Left ventricle myocardium inferior (tissue), 1 donor: Measurements from ENCODE around the gene KIRREL3. TPM values are rescaled to one million over a fixed set of nuclear protein-coding genes. Genes with fewer than 3 reads are reported as not detected.

Experiments used
- DNase-seq: peaks from one replicate; pipeline ENCODE4 v3.0.0-alpha.2; 2020
- H3K27ac ChIP-seq: fragments of 200-600 bp; replicated peaks from 2 replicates; pipeline ENCODE4 v1.8.0; 2021
- H3K27me3 ChIP-seq: fragments of 200-600 bp; 2 replicates; pipeline ENCODE4 v1.8.0; 2021; ENCODE audit warnings: low read depth
- H3K36me3 ChIP-seq: fragments of 200-600 bp; 2 replicates; pipeline ENCODE4 v1.8.0; 2021
- H3K4me1 ChIP-seq: fragments of 200-600 bp; 2 replicates; pipeline ENCODE4 v1.8.0; 2021
- H3K4me3 ChIP-seq: fragments of 200-600 bp; 2 replicates; pipeline ENCODE4 v1.8.0; 2021; ENCODE audit warnings: mild to moderate bottlenecking, moderate library complexity
- H3K9me3 ChIP-seq: fragments of 200-600 bp; replicated peaks from 2 replicates; pipeline ENCODE4 v1.8.0; 2021
- intact Hi-C: fragments of 100-400 bp; cut with micrococcal nuclease; formaldehyde crosslinking; loops from one replicate; pipeline ENCODE4 v1.11.0; 2022
- total RNA-seq: library from RNA; stranded (reverse); fragmentation: NEBNext Ultra II Directional; extraction: Animal tissue kit (Norgen Biotek cat#: 25700); gene quantifications from one replicate; pipeline ENCODE4 v1.2.1, GENCODE V29; 2021
- TF ChIP-seq, protein P1 (sequence below): fragments of 200-600 bp; IDR thresholded peaks from 2 replicates; pipeline ENCODE4 v1.8.0; 2021; ENCODE audit warnings: antibody characterized with exemption, mild to moderate bottlenecking, borderline replicate concordance
- donor health status: DM: no; HTN: yes; CAD: no; lungs with severe emphysema.

KIRREL3 gene
- total RNA-seq, 1 donor from 2014 or later = 0.74 TPM

DNA sequence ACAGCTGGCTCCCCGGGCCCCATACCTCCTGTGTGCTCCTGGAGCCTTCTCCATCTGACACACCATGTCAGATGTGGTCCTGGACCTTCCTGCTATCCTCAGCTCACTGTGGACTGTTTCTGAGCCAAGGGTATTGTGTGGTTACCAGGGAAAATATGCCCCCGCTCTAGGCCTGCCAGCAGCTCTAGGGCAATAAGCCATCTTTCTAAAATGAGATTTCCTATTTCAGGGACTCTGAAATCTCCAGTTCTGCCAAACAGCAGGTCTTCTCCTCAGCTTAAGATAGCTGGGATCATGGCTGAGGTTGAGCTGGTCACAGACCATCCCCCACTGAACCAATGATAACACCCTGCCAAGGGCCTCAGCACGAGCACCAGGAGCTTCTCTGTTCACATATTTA, 417.5 kb downstream of the KIRREL3 start:
- intact Hi-C loops = no loop called here

DNA sequence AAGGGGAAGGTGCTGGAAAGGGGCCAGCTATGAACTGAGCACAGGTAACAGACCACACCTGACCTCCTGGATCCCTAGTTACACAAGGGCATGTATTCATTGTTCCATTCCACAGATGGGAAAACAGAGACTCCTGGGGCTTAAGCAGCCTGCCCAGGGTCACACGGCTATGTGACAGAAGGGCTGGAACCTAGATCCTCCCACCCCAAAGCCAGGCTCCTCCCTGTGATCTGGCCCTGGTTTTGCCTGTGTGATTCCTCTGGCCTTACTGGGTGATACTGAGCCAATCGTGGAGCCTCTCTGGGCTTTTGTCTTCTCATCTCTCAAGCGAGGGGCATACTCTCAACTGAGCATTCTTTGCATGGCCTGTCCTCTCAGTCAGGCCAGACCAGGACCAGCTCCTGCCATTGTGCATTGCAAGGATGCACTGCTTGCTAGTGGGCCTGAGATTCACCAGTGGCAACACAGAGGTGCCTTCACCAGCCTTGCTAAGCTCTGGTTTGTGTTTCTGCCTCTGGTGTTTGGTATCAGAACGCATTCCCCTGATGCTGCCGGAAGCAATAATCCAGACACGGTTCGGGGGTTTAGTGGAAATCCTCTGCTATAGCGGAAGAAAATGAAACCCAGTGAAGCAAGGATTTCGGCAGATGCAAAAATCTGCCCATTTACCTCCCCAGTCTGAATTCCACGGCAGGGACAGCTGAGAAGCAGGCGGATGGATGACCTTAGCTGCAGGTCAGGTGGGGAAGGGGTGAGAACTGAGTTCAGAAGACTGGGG, 418.5 kb downstream of the KIRREL3 start:
- no peak for DNase-seq
- Histone ChIP-seq H3K4me1 (peaks cover 15% of the 10 kb centered on the region), H3K27ac (no peak overlapping the region), H3K9me3 (no peaks in the 10 kb centered on the region), H3K4me3 (no peak overlapping the region), H3K27me3 (peaks cover 46% of the 10 kb centered on the region), H3K36me3 (no peaks in the 10 kb centered on the region)
- intact Hi-C loops = no loop called here
- TF ChIP-seq, protein P1, sequence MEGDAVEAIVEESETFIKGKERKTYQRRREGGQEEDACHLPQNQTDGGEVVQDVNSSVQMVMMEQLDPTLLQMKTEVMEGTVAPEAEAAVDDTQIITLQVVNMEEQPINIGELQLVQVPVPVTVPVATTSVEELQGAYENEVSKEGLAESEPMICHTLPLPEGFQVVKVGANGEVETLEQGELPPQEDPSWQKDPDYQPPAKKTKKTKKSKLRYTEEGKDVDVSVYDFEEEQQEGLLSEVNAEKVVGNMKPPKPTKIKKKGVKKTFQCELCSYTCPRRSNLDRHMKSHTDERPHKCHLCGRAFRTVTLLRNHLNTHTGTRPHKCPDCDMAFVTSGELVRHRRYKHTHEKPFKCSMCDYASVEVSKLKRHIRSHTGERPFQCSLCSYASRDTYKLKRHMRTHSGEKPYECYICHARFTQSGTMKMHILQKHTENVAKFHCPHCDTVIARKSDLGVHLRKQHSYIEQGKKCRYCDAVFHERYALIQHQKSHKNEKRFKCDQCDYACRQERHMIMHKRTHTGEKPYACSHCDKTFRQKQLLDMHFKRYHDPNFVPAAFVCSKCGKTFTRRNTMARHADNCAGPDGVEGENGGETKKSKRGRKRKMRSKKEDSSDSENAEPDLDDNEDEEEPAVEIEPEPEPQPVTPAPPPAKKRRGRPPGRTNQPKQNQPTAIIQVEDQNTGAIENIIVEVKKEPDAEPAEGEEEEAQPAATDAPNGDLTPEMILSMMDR = no peak

More for the DNA sequence above, 417.5 kb downstream of the KIRREL3 start:
- Histone ChIP-seq H3K27ac (no peak overlapping the region), H3K36me3 (no peaks in the 10 kb centered on the region), H3K4me3 (no peak overlapping the region), H3K9me3 (no peaks in the 10 kb centered on the region), H3K4me1 (peaks cover 15% of the 10 kb centered on the region), H3K27me3 (peaks cover 48% of the 10 kb centered on the region)
- DNase-seq = no peak
- TF ChIP-seq, protein P1 = no peak

DNA sequence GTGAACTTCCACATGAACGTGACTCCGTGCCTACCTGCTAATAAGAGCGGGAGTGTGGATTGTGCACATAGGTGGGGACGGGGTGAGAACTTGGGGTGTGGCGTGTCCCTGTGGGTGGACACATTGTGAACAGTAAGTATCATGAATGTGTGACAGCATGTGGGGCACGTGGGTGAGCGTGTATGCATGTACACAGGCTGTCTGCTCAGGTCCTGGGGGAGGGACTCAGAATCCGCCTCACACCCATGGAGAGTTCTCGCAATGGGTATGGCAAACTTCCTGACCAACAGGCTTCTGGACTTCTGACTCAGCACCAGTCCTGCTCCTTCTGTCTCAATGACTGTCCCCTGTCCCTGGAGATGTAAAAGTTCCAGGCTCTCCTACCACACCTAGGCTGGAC, 422.1 kb downstream of the KIRREL3 start:
- peaks cover 58% of the 10 kb centered on the region for H3K27me3 ChIP-seq
- H3K36me3 ChIP-seq = no peaks in the 10 kb centered on the region
- TF ChIP-seq, protein P1 = no peak
- no peaks in the 10 kb centered on the region for H3K9me3 ChIP-seq
- H3K4me1 ChIP-seq = no peaks in the 10 kb centered on the region
- intact Hi-C loops = no loop called here
- no peak for DNase-seq
- H3K4me3 ChIP-seq = no peak overlapping the region
- H3K27ac ChIP-seq = no peak overlapping the region

DNA sequence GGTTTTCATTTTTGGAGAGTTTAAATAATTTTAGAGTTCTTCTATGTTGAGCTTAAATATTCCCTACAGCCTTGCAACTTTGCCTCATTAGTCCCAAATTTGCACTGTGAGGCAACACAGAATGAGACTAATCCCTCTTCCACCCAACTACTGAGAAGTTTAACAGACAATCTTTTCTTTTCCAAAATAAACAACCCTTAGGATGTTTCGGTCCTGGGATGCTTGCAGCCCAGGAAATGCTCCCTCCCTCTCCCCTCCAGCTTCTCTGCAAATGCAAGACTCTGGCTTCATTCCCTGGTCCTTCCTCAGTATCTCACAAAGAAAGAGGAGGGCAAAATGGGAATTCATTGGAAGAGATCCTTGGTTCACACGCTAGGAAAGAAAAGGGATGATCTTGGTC, 422.5 kb downstream of the KIRREL3 start:
- no peak for DNase-seq
- intact Hi-C loops = no loop called here
- TF ChIP-seq, protein P1 = no peak
- Histone ChIP-seq H3K4me3 (no peak overlapping the region), H3K27me3 (peaks cover 62% of the 10 kb centered on the region), H3K36me3 (no peaks in the 10 kb centered on the region), H3K27ac (no peak overlapping the region), H3K4me1 (no peaks in the 10 kb centered on the region), H3K9me3 (no peaks in the 10 kb centered on the region)

DNA sequence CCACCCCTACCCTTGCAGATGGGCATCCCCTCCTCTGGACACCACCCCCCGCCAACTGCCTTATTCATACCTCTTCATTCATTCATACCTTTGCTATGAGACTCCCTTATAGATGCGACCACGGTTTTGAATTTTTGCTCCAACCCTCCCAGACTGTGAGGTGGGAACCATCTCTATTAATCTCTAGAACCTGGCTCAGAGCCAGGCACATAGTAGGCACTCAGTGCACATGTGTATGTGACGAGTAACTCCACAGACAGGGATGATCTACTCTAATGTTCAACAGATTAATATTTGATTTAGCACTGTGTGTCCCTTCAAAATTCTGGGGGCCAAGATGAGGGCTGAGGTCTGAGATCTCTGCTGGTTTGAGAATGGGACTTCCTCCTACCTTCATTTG, 424.7 kb downstream of the KIRREL3 start:
- Histone ChIP-seq H3K9me3 (no peaks in the 10 kb centered on the region), H3K4me3 (no peak overlapping the region), H3K36me3 (no peaks in the 10 kb centered on the region), H3K27me3 (peaks cover 84% of the 10 kb centered on the region), H3K27ac (no peak overlapping the region), H3K4me1 (no peaks in the 10 kb centered on the region)
- TF ChIP-seq, protein P1 = no peak
- intact Hi-C loops = no loop called here
- DNase-seq = no peak
